ENCODE measurements around the gene SMG1. TPM values are rescaled to one million over a fixed set of nuclear protein-coding genes. Genes with fewer than 3 reads are reported as not detected.

SMG1 gene
- total and polyA plus RNA-seq, 2 of the 13 experiments (the other 11 are each of a cell fraction or from before 2014, with no cell fraction given): 48.7 to 53.7 TPM

DNA sequence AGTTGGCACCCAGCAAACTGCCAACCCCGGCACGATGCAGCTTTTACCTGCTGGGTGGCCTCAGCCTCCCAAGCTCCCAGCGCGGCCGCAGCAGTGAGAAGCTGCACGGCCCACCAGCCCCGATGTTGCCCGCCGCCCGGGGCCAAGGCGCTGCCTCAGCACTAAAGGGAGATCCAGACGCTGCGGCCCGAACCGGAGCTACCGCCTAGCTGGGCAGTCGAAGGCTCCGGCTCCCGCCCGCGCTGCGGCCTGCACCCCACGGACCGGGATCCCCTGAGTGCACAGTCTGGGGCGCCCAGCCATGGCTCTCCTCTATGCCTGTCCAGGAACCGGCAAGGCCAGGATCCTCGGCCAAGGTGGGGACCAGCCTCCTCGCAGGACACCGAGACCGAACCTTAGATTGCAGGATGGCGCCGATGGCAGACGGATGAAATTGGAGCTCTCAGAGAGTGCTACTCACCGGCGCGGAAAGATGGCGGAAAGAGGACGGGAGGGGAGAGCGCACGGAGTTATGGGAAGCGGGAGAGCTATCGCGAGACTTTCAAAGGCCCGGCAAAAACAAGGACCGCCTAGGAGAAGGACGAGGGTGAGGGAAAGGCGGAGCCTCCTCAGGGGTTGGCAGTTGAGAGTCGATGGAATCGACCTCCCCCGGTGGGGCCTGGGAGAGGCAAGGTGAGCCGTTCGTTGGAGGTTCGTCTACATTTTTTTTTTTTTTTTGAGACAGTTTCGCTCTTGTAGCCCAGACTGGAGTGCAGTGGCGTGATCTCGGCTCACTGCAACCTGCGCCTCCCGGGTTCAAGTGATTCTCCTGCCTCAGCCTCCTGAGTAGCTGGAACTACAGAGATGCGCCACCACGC, 136.1 kb downstream of the SMG1 start, which contains the start of gene RPS15A (continued):
- no peak for TF ChIP-seq PCBP2 (optimal IDR thresholded peaks at IDR 0.05; ENCODE audit: low read depth, low read length, poor library complexity, severe bottlenecking)
- peak; percentile 95 for TF ChIP-seq ZNF782 (CRISPR knock-in tag; IDR thresholded peaks at IDR 0.05; ENCODE audit: borderline replicate concordance)
- TF ChIP-seq ZNF496 (CRISPR knock-in tag; IDR thresholded peaks at IDR 0.05; ENCODE audit: insufficient replicate concordance): no peak
- TF ChIP-seq SAFB2 (CRISPR knock-in tag; IDR thresholded peaks at IDR 0.05; ENCODE audit: borderline replicate concordance, low read depth): peak; percentile 69; the same call in 1 of the 2 replicates
- TF ChIP-seq MLLT10 (CRISPR knock-in tag; IDR thresholded peaks at IDR 0.05): peak; percentile 87; the same call in 1 of the 2 replicates
- no peak for TF ChIP-seq ZSCAN22 (CRISPR knock-in tag; IDR thresholded peaks at IDR 0.05)
- TF ChIP-seq ZNF709 (CRISPR knock-in tag; IDR thresholded peaks at IDR 0.05): peak; percentile 99
- TF ChIP-seq ZNF580 (CRISPR knock-in tag; IDR thresholded peaks at IDR 0.05; ENCODE audit: borderline replicate concordance, low read depth): peak; percentile 89
- peak; percentile 52; the same call in 1 of the 2 replicates for TF ChIP-seq CREB1 (IDR thresholded peaks at IDR 0.05)
- peak; percentile 77 for TF ChIP-seq CREB1 (CRISPR knock-in tag; IDR thresholded peaks at IDR 0.05)
- TF ChIP-seq ZNF878 (CRISPR knock-in tag; IDR thresholded peaks at IDR 0.05): peak; percentile 96
- peak; percentile 100 for TF ChIP-seq FOXC1 (CRISPR knock-in tag; IDR thresholded peaks at IDR 0.05; ENCODE audit: borderline replicate concordance)
- TF ChIP-seq, protein P1, sequence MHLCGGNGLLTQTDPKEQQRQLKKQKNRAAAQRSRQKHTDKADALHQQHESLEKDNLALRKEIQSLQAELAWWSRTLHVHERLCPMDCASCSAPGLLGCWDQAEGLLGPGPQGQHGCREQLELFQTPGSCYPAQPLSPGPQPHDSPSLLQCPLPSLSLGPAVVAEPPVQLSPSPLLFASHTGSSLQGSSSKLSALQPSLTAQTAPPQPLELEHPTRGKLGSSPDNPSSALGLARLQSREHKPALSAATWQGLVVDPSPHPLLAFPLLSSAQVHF (CRISPR knock-in tag; IDR thresholded peaks at IDR 0.05): peak; percentile 96
- TF ChIP-seq, protein P2, sequence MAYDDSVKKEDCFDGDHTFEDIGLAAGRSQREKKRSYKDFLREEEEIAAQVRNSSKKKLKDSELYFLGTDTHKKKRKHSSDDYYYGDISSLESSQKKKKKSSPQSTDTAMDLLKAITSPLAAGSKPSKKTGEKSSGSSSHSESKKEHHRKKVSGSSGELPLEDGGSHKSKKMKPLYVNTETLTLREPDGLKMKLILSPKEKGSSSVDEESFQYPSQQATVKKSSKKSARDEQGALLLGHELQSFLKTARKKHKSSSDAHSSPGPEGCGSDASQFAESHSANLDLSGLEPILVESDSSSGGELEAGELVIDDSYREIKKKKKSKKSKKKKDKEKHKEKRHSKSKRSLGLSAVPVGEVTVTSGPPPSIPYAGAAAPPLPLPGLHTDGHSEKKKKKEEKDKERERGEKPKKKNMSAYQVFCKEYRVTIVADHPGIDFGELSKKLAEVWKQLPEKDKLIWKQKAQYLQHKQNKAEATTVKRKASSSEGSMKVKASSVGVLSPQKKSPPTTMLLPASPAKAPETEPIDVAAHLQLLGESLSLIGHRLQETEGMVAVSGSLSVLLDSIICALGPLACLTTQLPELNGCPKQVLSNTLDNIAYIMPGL (CRISPR knock-in tag; IDR thresholded peaks at IDR 0.05; ENCODE audit: borderline replicate concordance in 1 of 2, low read depth in 1 of 2): peak; percentile 99 to 100
- TF ChIP-seq SALL1 (CRISPR knock-in tag; IDR thresholded peaks at IDR 0.05): peak; percentile 99
- peak; percentile 88 for TF ChIP-seq ATAD3A (CRISPR knock-in tag; IDR thresholded peaks at IDR 0.05)
- no peak for TF ChIP-seq ZNF672 (CRISPR knock-in tag; IDR thresholded peaks at IDR 0.05)
- TF ChIP-seq SRSF9 (IDR thresholded peaks at IDR 0.05; ENCODE audit: borderline replicate concordance, insufficient read depth, low read depth, low read length, poor library complexity, severe bottlenecking): no peak
- TF ChIP-seq XRCC5 (optimal IDR thresholded peaks at IDR 0.05; ENCODE audit: low read length): peak; percentile 98
- peak; percentile 96 to 99 for TF ChIP-seq POLR2A (IDR thresholded peaks at IDR 0.05; ENCODE audit: insufficient read depth in 1 of 2, low read depth in 2 of 2, low read length in 2 of 2)
- peak; percentile 94; the same call in 1 of the 2 replicates for TF ChIP-seq TMF1 (CRISPR knock-in tag; IDR thresholded peaks at IDR 0.05; ENCODE audit: low read depth)
- TF ChIP-seq, protein P3, sequence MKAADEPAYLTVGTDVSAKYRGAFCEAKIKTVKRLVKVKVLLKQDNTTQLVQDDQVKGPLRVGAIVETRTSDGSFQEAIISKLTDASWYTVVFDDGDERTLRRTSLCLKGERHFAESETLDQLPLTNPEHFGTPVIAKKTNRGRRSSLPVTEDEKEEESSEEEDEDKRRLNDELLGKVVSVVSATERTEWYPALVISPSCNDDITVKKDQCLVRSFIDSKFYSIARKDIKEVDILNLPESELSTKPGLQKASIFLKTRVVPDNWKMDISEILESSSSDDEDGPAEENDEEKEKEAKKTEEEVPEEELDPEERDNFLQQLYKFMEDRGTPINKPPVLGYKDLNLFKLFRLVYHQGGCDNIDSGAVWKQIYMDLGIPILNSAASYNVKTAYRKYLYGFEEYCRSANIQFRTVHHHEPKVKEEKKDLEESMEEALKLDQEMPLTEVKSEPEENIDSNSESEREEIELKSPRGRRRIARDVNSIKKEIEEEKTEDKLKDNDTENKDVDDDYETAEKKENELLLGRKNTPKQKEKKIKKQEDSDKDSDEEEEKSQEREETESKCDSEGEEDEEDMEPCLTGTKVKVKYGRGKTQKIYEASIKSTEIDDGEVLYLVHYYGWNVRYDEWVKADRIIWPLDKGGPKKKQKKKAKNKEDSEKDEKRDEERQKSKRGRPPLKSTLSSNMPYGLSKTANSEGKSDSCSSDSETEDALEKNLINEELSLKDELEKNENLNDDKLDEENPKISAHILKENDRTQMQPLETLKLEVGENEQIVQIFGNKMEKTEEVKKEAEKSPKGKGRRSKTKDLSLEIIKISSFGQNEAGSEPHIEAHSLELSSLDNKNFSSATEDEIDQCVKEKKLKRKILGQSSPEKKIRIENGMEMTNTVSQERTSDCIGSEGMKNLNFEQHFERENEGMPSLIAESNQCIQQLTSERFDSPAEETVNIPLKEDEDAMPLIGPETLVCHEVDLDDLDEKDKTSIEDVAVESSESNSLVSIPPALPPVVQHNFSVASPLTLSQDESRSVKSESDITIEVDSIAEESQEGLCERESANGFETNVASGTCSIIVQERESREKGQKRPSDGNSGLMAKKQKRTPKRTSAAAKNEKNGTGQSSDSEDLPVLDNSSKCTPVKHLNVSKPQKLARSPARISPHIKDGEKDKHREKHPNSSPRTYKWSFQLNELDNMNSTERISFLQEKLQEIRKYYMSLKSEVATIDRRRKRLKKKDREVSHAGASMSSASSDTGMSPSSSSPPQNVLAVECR (CRISPR knock-in tag; IDR thresholded peaks at IDR 0.05; ENCODE audit: borderline replicate concordance): peak; percentile 99
